GM21526 (cell line): ENCODE measurements around the gene GDAP2.
A peak's percentile ranks its signal among the peaks of the same experiment; 100 is the strongest.
"Not testable (repeated sequence)": the region's sequence is repeated elsewhere in the genome, so short reads cannot be mapped to it uniquely, and the experiment has no call there.

Source experiments
- ATAC-seq: cut with Tn5 transposase; IDR thresholded peaks from one replicate; pipeline ENCODE4 v1.9.1; 2021; ENCODE audit warnings: moderate library complexity; ENCODE audit not compliant: unreplicated experiment, low FRiP score

Gene GDAP2

GRCh38 chr1:117902944-117903343, 26.5 kb downstream of the GDAP2 start:
- ATAC-seq, result no peak

- no peak for ATAC-seq
These were observed 29.6 kb downstream of the GDAP2 start for GRCh38 chr1:117899801-117900200.

DNA sequence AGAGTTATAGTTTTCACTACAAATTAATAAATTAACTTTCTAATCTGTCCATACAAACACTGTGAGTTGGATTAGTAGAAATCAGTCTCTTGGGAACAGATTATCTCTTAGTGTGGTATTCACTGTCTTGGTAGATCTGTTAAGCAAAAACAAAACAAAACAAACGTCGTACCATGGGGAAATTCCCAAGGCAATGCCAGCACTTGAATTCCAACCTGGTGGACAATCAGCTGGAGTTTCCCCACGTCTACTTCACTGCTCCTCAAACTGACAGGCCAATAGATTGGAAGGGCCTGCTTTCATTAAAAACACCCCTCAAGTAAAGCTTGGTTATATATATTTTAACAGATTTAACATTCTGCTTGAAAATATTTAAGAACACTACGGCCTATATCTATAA, 31.9 kb downstream of the GDAP2 start:
- no peak for ATAC-seq

GRCh38 chr1:117895482-117896114, 33.8 kb downstream of the GDAP2 start:
- ATAC-seq, result peak; percentile 89

DNA sequence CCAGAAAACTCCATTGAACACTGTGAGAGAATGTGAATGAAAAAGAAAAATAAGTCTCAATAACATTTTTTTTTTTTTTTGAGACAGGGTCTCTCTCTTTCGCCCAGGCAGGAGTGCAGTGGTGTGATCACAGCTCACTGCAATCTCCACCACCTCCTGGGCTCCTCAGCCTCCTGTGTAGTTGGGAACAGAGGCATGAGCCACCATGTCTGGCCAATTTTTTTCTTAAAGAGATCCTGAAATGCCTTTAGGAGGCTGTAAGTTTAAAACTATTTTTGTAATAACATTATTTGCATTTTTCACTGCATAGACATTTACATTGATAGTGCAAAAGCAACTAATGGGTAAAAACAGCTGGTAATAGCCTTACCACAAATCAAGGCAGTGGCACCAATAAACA, 35.3 kb downstream of the GDAP2 start:
- no peak for ATAC-seq

- no peak for ATAC-seq
These were observed 36.9 kb downstream of the GDAP2 start for GRCh38 chr1:117892512-117892911.

DNA sequence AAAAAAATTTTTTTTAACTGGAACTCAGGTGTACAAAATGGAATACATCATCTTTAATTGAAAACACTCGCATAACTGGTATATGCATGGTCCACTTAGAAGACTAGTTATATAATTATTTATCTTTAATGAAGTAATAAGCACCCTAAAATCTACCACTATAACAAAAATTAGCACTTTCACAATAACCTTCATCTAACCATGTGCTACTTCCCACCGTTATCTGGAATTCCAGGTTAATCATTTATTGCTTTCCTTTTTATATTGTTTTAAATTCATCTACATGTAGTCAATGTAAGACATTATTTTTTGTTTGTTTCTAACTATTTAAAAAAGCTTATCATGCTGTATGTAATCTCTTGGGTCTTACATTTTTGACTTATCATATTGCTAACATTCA, 39.0 kb downstream of the GDAP2 start:
- no peak for ATAC-seq

DNA sequence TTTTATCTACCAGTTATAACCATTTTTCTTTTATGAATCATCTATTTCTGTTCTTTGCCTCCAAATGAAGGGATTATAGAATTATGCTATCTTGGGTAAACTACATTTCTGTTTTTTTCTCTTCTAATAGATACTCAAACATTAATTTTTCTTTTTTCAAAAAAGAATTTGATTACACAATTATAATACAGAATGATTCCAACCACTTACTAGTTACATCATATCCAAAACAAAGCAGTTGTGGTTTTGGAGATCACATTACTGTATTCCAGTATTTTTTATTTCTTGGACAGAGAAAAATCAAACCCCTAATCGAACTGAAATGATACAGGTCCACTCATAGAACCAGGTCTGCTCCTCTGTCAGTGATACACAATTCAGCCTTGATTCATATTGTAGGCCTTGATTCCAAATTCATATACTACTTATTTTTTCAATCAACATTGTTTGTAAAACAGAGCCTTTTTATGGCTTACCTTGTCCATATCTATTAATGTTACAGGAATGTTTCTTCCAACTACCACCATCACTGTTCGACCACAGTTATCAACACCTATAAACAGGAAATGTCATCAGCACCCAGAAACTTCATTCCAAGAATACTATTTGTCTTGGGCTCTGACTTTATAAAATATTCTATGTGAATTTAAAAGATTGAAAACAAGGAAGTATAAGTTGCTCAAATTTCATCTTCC, 43.2 kb downstream of the GDAP2 start:
- no peak for ATAC-seq

DNA sequence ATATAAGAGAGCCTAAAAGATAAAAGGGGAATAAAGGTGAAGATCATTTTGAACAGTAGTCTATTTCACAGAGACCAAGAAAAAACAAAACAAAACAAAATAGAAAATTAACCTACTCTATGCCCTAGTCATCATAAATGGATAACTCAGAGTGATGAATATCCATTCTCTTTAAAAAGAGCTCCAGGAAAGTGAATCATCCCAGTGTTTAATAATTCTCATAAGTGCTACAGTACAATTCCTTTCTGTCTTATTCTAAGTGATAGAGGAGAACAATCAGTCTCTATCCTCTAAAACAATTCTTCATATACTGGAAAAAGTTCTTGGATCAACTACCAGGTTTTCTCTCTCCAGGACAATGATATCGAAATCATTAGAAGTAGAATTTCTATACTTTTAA, 45.8 kb downstream of the GDAP2 start:
- ATAC-seq, result no peak

- ATAC-seq, result no peak
These were observed 50.1 kb downstream of the GDAP2 start for GRCh38 chr1:117879284-117879683.

DNA sequence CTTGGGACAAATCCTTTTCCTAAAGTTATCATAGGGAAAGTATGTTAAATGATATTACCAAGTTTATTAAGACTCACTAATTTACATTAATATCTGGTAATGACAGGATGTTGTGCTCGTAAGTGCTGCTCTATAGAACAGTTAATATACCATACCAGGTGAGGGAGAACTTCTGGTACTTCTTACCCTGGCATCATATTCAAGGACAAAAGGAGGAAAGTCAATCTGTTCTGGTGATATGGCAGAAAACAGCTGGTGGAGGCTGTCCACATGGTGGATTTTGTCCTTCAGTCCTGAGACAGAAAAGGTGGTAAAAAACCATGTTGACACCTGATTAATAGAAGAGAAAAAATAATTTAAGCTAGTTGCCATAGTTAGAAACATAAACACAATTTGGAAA, 51.6 kb downstream of the GDAP2 start:
- ATAC-seq, result no peak

GRCh38 chr1:117871013-117871412, 58.4 kb downstream of the GDAP2 start:
- ATAC-seq, result no peak

DNA sequence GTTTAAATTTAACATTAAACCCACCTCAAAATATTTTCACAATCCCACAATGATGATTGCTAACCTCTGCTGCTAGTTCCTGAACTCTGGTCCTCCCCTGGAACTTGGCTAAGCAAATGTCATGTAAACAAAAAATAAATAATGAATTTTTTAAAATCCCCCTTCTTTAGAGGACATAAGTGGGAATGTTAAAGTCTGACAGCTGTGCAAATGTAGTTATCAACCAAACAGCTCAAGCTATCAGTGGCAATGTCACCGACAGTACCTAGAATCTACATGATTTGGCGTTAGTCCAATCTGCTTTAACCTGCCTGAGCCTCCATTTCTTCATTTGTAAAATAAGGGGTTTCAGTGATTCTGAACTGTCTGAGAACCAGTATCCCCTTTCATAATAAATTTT, 67.7 kb downstream of the GDAP2 start:
- ATAC-seq, result no peak

DNA sequence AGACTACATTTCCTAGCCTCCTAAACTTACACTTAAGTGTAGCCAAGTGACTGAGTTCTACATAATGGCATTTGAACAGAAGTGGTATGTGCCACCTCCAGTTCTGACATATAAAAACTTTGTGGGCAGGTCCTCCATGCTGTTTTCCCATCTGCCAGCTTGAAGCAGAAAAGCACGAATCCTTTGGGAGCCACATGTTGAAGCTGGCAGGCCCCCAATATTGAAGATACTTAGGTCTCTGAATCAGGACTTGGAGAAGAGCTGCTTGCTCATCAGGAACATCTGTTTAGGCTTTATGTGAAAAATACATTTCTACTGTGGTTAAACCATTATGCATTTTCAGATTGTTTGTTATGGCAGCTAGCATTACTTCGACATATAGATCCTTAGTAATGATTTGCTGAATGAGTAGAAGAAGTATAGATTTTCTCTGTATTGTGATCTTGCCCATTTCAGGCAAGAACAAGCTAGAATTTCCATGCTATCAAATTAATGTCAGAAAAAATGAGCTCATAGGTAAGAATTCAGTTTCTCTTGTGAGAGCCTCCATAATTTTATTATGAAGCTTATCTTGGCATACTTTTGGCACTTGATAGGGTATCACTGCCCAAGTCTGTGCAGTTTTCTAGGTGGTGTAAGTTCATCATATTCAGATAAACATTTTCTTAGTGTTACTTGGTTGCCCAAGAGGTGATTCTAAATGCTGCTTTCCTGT, 68.4 kb downstream of the GDAP2 start:
- ATAC-seq, result no peak

DNA sequence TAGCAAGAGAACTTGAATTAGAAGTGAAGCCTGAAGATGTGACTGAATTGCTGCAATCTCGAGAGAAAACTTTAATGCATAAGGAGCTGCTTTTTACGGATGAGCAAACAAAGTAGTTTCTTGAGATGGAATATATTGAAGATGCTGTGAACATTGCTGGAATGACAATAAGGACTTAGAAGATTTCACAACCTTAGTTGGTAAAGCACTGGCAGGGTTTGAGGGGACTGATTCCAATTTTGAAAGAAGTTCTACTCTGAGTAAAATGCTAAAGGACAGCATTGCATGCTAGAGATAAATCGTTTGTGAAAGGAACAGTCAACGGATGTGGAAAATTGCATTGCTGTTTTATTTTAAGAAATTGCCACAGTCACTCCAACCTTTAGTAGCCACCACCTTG, 69.5 kb downstream of the GDAP2 start:
- ATAC-seq, result no peak

GRCh38 chr1:117857418-117857817, 72.0 kb downstream of the GDAP2 start:
- no peak for ATAC-seq

DNA sequence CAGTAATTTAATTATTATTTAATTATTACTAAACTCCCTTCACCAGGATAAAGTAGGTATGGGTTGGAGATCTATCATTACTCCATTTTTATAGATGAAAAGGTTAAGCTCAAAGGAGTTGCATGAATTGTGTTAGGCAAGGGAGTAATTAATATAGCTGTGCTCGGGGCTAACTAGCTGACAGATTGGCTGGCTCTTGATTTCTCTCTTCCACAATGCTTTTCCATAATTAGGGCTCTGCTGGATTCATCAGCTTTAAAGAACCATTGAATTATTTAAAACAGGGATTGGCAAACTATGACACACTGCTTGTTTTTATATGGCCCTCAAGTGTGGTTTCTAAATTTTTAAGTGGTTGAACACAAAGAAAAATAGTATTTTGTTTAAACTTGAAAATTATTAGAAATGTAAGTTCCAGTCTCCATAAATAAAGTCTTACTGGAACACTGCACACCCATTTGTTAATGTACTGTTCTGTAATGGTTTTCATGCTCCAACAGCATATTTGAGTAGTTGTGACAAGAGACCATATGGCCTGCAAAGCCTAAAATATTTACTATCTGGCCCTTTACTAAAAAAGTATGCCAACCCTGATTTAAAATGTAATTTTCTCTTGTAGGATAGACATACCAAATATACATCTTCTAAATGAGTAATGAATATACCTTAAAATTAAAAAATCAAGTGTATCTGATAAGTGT, 76.4 kb downstream of the GDAP2 start:
- no peak for ATAC-seq

- ATAC-seq, result no peak
These were observed 77.7 kb downstream of the GDAP2 start for GRCh38 chr1:117851687-117852086.

DNA sequence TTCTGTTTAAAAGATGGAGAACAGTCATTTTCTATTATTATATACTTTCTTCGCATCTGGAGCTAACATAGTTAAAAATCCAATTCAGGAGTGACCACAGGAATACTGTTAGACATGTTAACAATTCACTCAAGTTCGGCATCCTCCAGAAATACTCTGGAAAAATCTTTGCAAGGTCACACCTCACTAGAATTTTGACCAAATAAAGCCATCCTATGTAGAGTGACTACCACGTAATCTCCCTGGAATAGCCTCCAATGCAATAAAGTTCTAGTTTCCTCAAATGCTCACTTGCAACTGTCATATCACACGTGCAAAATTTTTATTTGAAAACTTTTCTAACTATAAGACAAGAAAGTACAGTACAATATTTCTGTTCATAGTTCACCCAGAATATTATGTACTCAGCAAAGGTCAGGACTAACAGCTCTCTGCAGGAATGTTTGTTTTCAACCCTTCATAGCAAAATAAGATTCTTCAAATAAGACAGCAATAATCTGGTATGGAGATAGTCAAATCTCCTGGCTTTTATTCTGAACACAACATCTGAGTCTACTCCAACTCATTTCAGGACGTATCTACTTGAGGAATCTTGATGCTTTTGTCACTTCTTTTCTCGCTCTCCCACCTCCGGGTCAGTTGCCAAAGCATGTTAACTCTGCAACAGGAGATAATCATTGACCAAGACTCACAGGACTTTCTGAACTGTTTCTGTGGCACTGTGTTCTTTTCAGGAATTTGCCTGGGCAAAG, 82.6 kb downstream of the GDAP2 start:
- no peak for ATAC-seq

DNA sequence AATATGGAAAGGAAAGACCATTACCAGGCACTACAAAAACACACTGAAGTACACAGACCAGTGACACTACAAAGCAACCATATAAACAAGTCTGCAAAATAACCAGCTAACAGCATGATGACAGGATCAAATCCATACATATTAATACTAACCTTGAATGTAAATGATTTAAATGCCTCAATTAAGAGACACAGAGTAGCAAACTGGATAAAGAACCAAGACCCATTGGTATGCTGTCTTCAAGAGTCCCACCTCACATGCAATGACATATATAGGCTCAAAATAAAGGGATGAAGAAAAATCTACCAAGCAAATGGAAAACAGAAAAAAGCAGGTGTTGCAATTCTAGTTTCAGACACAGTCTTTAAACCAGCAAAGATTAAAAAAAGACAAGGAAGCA, 84.9 kb downstream of the GDAP2 start:
- not testable (repeated sequence) for ATAC-seq

DNA sequence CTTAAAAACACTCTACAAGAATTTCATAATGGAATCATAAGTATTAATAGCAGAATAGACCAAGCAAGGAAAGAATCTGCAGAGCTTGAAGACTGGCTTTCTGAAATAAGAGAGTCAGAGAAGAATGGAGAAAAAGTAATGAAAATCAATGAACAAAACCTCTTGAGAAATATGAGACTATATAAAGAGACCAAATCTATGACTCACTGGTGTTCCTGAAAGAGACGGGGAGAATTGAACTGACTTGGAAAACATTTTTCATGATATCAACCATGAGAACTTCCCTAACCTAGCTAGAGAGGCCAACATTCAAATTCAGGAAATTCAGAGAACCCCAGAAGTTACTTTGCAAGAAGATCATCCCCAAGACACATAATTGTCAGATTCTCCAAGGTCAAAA, 85.6 kb downstream of the GDAP2 start:
- ATAC-seq, result no peak
